Limb (tissue), 2 donors: Measurements from ENCODE around the gene EPRS1.
"Not testable (repeated sequence)": the region's sequence is repeated elsewhere in the genome, so short reads cannot be mapped to it uniquely, and the experiment has no call there.

Experiments used
- DNase-seq, 2 donors: peaks; one replicate each; pipeline ENCODE4 v3.0.0-alpha.2; 2016; ENCODE audit errors: extremely low spot score in 2 of 2

EPRS1 gene

GRCh38 chr1:220046052-220046930 lies at the start of gene EPRS1:
EPRS1 (minus strand) TSS chr1:220046505; CDS start chr1:220046388, 117 bp downstream.
- DNase-seq, result peak; percentile 94 to 97

- peak; percentile 88 to 92 for DNase-seq
Observed at GRCh38 chr1:220094016-220094911, 48.0 kb upstream of the EPRS1 start, which contains the start of gene IARS2. IARS2 (plus strand) TSS chr1:220094132; CDS start chr1:220094217, 85 bp downstream.

- no peak for DNase-seq
Observed at GRCh38 chr1:220093361-220094015, 47.2 kb upstream of the EPRS1 start.

- DNase-seq, result no peak
Observed at GRCh38 chr1:220092694-220093093, 46.4 kb upstream of the EPRS1 start.

- DNase-seq, result peak; percentile 94 to 95
Observed at GRCh38 chr1:220089650-220090556, 43.6 kb upstream of the EPRS1 start, which contains the start of gene BPNT1. BPNT1 (minus strand) TSS chr1:220089788; CDS start chr1:220079846, 9,942 bp downstream.

- DNase-seq, result not testable (repeated sequence)
Observed at GRCh38 chr1:220086261-220086686, 40.0 kb upstream of the EPRS1 start.

- no peak for DNase-seq
Observed at GRCh38 chr1:220084460-220084859, 38.2 kb upstream of the EPRS1 start.

- no peak for DNase-seq
Observed at GRCh38 chr1:220077887-220078286, 31.6 kb upstream of the EPRS1 start.

GRCh38 chr1:220076861-220077762 lies 30.8 kb upstream of the EPRS1 start:
- DNase-seq, result no peak

- no peak for DNase-seq
Observed at GRCh38 chr1:220067269-220068204, 21.2 kb upstream of the EPRS1 start.

GRCh38 chr1:220062629-220063028 lies 16.3 kb upstream of the EPRS1 start:
- DNase-seq, result no peak

- DNase-seq, result no peak
Observed at GRCh38 chr1:220060876-220061275, 14.6 kb upstream of the EPRS1 start.

GRCh38 chr1:220056374-220056773 lies 10.1 kb upstream of the EPRS1 start:
- DNase-seq, result no peak

- no peak for DNase-seq
Observed at GRCh38 chr1:220045356-220046051, 801 bp downstream of the EPRS1 start.

GRCh38 chr1:220044678-220045355 lies 1.5 kb downstream of the EPRS1 start:
- DNase-seq, result no peak

GRCh38 chr1:220043646-220044045 lies 2.7 kb downstream of the EPRS1 start:
- DNase-seq, result no peak

GRCh38 chr1:220040028-220040596 lies 6.2 kb downstream of the EPRS1 start:
- no peak for DNase-seq
